WERI-Rb-1 (cell line): ENCODE measurements around the gene INPP4B.

Experiments used
- DNase-seq: peaks from one replicate; pipeline ENCODE4 v3.0.0-alpha.2; 2020
- H3K27ac ChIP-seq: fragments of 250-450 bp; sonication (Bioruptor Pico); 2 replicates; pipeline ENCODE4 v1.5.1; 2020; ENCODE audit warnings: mild to moderate bottlenecking, moderate library complexity
- H3K27me3 ChIP-seq: fragments of 250-450 bp; sonication (Bioruptor Pico); 2 replicates; pipeline ENCODE4 v1.5.1; 2021; ENCODE audit warnings: mild to moderate bottlenecking, low read depth, moderate library complexity; ENCODE audit not compliant: insufficient read depth, severe bottlenecking
- H3K36me3 ChIP-seq: fragments of 250-450 bp; sonication (Bioruptor Pico); 2 replicates; pipeline ENCODE4 v1.5.1; 2020; ENCODE audit warnings: mild to moderate bottlenecking, moderate library complexity
- H3K4me3 ChIP-seq: 2 replicates; pipeline ENCODE4 v1.5.1; 2011; ENCODE audit warnings: low read depth, mild to moderate bottlenecking, control low read depth, low read length
- H3K9me3 ChIP-seq: fragments of 250-450 bp; sonication (Bioruptor Pico); 2 replicates; pipeline ENCODE4 v1.5.1; 2021; ENCODE audit warnings: mild to moderate bottlenecking, moderate library complexity; ENCODE audit not compliant: severe bottlenecking
- TF ChIP-seq, protein P1 (sequence below): IDR thresholded peaks from 2 replicates; pipeline ENCODE4 v1.5.1; 2011; ENCODE audit warnings: low read depth, mild to moderate bottlenecking, control low read depth, inconsistent platforms, low read length

INPP4B gene

DNA sequence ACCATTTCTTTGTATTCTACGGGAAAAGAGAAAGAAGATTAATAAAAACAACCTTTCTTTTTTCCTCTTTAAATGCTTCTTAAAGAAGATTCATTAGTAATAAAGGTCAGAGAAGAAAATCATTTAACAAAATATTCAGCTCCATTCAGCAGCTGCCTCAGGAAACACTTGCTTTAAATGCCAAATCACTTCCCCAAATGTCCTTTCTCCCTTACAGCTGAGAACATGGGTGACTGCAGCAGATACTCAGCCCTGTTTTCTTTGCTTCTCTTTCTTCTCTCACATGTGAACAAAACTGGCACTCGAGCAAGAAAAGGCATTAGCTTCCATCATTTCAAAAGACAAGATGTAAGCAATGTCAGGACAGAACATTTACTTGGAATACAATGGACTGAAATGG is 120.2 kb downstream of the INPP4B start:
- no peaks in the 10 kb centered on the region for H3K27me3 ChIP-seq
- H3K27ac ChIP-seq: no peak overlapping the region
- TF ChIP-seq, protein P1, sequence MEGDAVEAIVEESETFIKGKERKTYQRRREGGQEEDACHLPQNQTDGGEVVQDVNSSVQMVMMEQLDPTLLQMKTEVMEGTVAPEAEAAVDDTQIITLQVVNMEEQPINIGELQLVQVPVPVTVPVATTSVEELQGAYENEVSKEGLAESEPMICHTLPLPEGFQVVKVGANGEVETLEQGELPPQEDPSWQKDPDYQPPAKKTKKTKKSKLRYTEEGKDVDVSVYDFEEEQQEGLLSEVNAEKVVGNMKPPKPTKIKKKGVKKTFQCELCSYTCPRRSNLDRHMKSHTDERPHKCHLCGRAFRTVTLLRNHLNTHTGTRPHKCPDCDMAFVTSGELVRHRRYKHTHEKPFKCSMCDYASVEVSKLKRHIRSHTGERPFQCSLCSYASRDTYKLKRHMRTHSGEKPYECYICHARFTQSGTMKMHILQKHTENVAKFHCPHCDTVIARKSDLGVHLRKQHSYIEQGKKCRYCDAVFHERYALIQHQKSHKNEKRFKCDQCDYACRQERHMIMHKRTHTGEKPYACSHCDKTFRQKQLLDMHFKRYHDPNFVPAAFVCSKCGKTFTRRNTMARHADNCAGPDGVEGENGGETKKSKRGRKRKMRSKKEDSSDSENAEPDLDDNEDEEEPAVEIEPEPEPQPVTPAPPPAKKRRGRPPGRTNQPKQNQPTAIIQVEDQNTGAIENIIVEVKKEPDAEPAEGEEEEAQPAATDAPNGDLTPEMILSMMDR: no peak

DNA sequence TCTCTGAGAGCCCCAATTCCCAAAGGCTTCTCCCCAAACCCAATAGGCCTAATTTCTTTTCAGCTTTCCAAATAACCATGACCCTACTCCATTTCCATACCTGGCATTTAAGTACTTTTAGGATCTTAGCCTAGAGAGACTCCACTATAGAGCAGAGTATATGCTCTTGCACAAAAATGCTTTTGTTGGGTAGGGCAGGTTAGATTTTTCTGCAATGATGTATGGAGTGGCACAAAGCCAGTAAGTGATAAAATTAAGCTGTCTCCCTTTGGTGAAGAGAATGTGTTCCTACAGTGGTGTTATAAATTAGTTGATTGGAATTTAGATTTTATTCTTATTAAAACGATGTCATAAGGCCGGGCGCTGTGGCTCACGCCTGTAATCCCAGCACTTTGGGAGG is 124.9 kb downstream of the INPP4B start:
- DNase-seq: no peak
- no peaks in the 10 kb centered on the region for H3K9me3 ChIP-seq
- H3K4me3 ChIP-seq: no peak overlapping the region
- H3K27me3 ChIP-seq: no peaks in the 10 kb centered on the region
- no peaks in the 10 kb centered on the region for H3K36me3 ChIP-seq
- no peak overlapping the region for H3K27ac ChIP-seq
- TF ChIP-seq, protein P1: no peak

More for the DNA sequence above, 120.2 kb downstream of the INPP4B start:
- Histone ChIP-seq H3K9me3 (no peaks in the 10 kb centered on the region), H3K36me3 (no peaks in the 10 kb centered on the region), H3K4me3 (no peak overlapping the region)
- DNase-seq: no peak

DNA sequence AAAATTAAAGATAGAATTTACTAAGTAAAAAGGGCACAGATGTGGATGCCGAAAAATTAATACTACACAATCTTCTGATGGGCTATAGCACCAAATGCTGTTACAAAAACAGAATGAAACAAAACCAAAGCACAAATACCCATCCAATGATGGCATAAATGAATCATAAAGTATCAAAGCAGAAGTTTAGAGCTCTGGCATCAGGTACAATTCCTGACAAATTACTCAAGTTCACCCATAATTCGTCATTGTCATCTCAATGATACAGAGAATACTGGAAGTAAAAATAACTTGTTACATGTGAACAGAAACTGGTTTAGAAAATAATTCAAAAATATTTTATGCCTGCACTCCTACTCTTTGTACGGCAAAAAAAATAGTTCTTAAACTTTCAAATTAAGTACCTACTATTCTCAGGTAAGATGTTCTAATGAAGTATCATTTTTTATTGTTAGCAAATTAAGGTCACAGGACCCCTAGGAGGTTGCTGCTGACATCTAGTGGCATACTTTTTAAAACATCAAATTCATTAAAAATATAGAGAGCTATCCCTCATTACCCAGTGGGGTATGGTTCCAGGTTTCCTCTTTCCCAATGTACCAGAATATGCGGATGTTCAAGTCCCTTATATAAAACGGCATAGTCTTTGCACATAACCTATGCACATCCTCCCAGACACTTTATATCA is 126.1 kb downstream of the INPP4B start:
- Histone ChIP-seq H3K27me3 (no peaks in the 10 kb centered on the region), H3K9me3 (no peaks in the 10 kb centered on the region), H3K36me3 (no peaks in the 10 kb centered on the region), H3K27ac (no peak overlapping the region), H3K4me3 (no peak overlapping the region)
- DNase-seq: no peak
- TF ChIP-seq, protein P1: peak; percentile 31; the same call in 1 of the 2 replicates

DNA sequence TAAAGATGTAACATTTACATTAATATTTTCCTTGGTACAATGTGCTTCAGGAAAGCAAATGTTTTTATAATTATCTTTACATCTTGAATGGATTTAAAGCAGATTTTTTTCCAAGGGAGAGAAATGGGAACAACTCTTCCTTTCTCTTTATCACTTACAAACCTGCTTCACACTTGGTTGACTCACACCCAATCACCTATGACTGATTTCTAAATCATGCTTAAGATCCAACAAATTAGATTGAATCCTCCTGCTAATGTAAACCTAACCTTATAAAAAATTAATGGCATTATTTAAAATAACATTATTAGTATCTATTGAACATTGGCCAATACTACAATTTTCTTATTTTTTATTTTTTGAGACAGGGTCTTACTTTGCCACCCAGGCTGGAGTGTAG is 127.1 kb downstream of the INPP4B start:
- no peaks in the 10 kb centered on the region for H3K27me3 ChIP-seq
- H3K27ac ChIP-seq: no peak overlapping the region
- TF ChIP-seq, protein P1: no peak
- no peak overlapping the region for H3K4me3 ChIP-seq
- H3K9me3 ChIP-seq: no peaks in the 10 kb centered on the region
- DNase-seq: no peak
- no peaks in the 10 kb centered on the region for H3K36me3 ChIP-seq

DNA sequence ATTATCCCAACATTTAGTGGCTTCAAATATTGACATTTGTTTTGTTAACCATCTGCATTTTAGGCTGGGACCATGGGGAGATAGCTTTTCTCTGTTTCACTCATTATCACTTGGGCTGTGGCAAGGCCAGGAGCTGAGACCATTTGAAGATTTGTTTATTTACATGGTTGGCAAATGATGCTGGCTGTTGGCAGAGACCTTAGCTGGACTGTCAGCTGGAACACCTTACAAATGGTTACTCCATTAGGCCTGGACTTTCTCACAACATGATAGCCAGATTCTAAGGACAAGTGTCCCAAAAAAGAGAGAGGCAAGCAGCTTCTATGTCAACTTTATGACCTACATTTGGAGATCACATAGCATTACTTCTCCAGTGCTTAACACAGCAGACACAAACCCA is 130.4 kb downstream of the INPP4B start:
- H3K4me3 ChIP-seq: no peak overlapping the region
- TF ChIP-seq, protein P1: no peak
- H3K27me3 ChIP-seq: no peaks in the 10 kb centered on the region
- H3K9me3 ChIP-seq: no peaks in the 10 kb centered on the region
- no peak for DNase-seq
- H3K36me3 ChIP-seq: no peaks in the 10 kb centered on the region
- no peak overlapping the region for H3K27ac ChIP-seq
